HepG2 (cell line): Measurements from ENCODE around the gene SNAI1. TPM values are rescaled to one million over a fixed set of nuclear protein-coding genes. Genes with fewer than 3 reads are reported as not detected.

Experiments
- ARID3A ChIP-seq: IDR thresholded peaks from 2 replicates; pipeline ENCODE4 v1.6.1; 2012; ENCODE audit warnings: low read depth, low read length, improper control_type of control experiment
- E2F5 ChIP-seq: sonication (generic); formaldehyde crosslinking; conservative IDR thresholded peaks from 2 replicates; pipeline ENCODE4 v1.4.0; 2020; ENCODE audit warnings: missing genetic modification reagents
- EEA1 ChIP-seq: sonication (generic); formaldehyde crosslinking; IDR thresholded peaks from 2 replicates; pipeline ENCODE4 v1.5.1; 2020; ENCODE audit warnings: mild to moderate bottlenecking, missing genetic modification reagents, borderline replicate concordance
- EHMT2 ChIP-seq: fragments of 200-600 bp; sonication (generic); IDR thresholded peaks from 2 replicates; pipeline ENCODE4 v1.7.0; 2017; ENCODE audit warnings: antibody characterized with exemption, low read depth, low read length, borderline replicate concordance
- FOXP4 ChIP-seq: sonication (generic); formaldehyde crosslinking; IDR thresholded peaks from 2 replicates; pipeline ENCODE4 v1.4.0; 2020; ENCODE audit warnings: missing genetic modification reagents
- HOXA5 ChIP-seq: sonication (generic); formaldehyde crosslinking; IDR thresholded peaks from 2 replicates; pipeline ENCODE4 v1.4.0; 2020; ENCODE audit warnings: missing genetic modification reagents
- KLF13 ChIP-seq: sonication (generic); formaldehyde crosslinking; IDR thresholded peaks from 2 replicates; pipeline ENCODE4 v1.4.0; 2020; ENCODE audit warnings: mild to moderate bottlenecking, missing genetic modification reagents
- NR1H2 ChIP-seq: sonication (generic); formaldehyde crosslinking; IDR thresholded peaks from 2 replicates; pipeline ENCODE4 v1.8.1; 2022; ENCODE audit warnings: low read depth, missing genetic modification reagents, borderline replicate concordance
- NRL ChIP-seq: sonication (generic); formaldehyde crosslinking; IDR thresholded peaks from 2 replicates; pipeline ENCODE4 v1.5.0; 2020; ENCODE audit warnings: missing genetic modification reagents, mild to moderate bottlenecking, moderate library complexity, borderline replicate concordance
- SIN3A ChIP-seq: IDR thresholded peaks from 2 replicates; pipeline ENCODE4 v1.6.1; 2011; ENCODE audit warnings: low read depth, mild to moderate bottlenecking, control low read depth, low read length, borderline replicate concordance
- TAF15 ChIP-seq: fragments of 200-400 bp; formaldehyde crosslinking; IDR thresholded peaks from one replicate; pipeline ENCODE4 v1.6.1; 2018; ENCODE audit warnings: mild to moderate bottlenecking, low read depth, low read length; ENCODE audit not compliant: poor library complexity, severe bottlenecking
- TFE3 ChIP-seq: IDR thresholded peaks from 2 replicates; pipeline ENCODE4 v1.6.1; 2016
- ZBTB10 ChIP-seq: sonication (generic); formaldehyde crosslinking; IDR thresholded peaks from 2 replicates; pipeline ENCODE4 v1.4.0; 2020; ENCODE audit warnings: missing genetic modification reagents, borderline replicate concordance
- ZMAT5 ChIP-seq: sonication (generic); formaldehyde crosslinking; IDR thresholded peaks from 2 replicates; pipeline ENCODE4 v1.5.0; 2020; ENCODE audit warnings: mild to moderate bottlenecking, low read depth, missing genetic modification reagents, borderline replicate concordance
- ZNF260 ChIP-seq: sonication (generic); formaldehyde crosslinking; IDR thresholded peaks from 2 replicates; pipeline ENCODE4 v1.4.0; 2020; ENCODE audit warnings: missing genetic modification reagents, low read depth, mild to moderate bottlenecking, borderline replicate concordance
- ZNF558 ChIP-seq: sonication (generic); formaldehyde crosslinking; IDR thresholded peaks from 2 replicates; pipeline ENCODE4 v1.9.0; 2022; ENCODE audit warnings: mild to moderate bottlenecking, missing genetic modification reagents, borderline replicate concordance
- ZNF709 ChIP-seq: sonication (generic); formaldehyde crosslinking; IDR thresholded peaks from 2 replicates; pipeline ENCODE4 v1.5.0; 2020; ENCODE audit warnings: mild to moderate bottlenecking, missing genetic modification reagents
- ZNF737 ChIP-seq: sonication (generic); formaldehyde crosslinking; IDR thresholded peaks from 2 replicates; pipeline ENCODE4 v1.5.0; 2020; ENCODE audit warnings: missing genetic modification reagents, mild to moderate bottlenecking, borderline replicate concordance
- polyA plus RNA-seq, 8 experiments: library from polyadenylated mRNA; depleted of rRNA in 3 of 8; stranded (reverse) in 7 of 8; unstranded in 1 of 8; fragments of >200 nt; fragmentation: Illumina TruSeq in 4 of 8; extraction: Trizol in 4 of 8; gene quantifications; 2 replicates each; pipeline versions ENCODE4 v1.2.1 to v1.2.3, GENCODE V29; 2011 to 2016; ENCODE audit warnings: low read depth in 4 of 8, missing spikeins in 1 of 8, mixed read lengths in 1 of 8; ENCODE audit not compliant: insufficient read depth in 1 of 8
- total RNA-seq, 5 experiments: library from RNA; depleted of rRNA; stranded (reverse); fragments of >200 nt; fragmentation: Illumina TruSeq; extraction: Trizol; gene quantifications; 2 replicates each; pipeline ENCODE4 v1.2.3, GENCODE V29; 2016; ENCODE audit warnings: low read depth in 1 of 5

The SNAI1 gene
- total and polyA plus RNA-seq, 2 of the 13 experiments (the other 11 are each of a cell fraction or from before 2014, with no cell fraction given): 1.3 to 1.4 TPM

- TF ChIP-seq SIN3A: peak; percentile 47; the same call in 1 of the 2 replicates
- TF ChIP-seq ZNF558 (CRISPR knock-in tag): no peak; the same call in 1 of the 2 replicates
- peak; percentile 95 for TF ChIP-seq EEA1
- TF ChIP-seq ZNF709 (CRISPR knock-in tag): peak; percentile 98
- peak; percentile 85 for TF ChIP-seq ZBTB10 (CRISPR knock-in tag)
- TF ChIP-seq FOXP4 (CRISPR knock-in tag): peak; percentile 70
- no peak for TF ChIP-seq EHMT2
- peak; percentile 95 for TF ChIP-seq TFE3 (CRISPR knock-in tag)
- TF ChIP-seq E2F5: peak; percentile 40
- no peak for TF ChIP-seq ZMAT5 (CRISPR knock-in tag)
- TF ChIP-seq ZNF737 (CRISPR knock-in tag): 0 out of 2 replicates have a peak, but pooled peaks have one; percentile 50
- peak; percentile 93; the same call in 1 of the 2 replicates for TF ChIP-seq HOXA5 (CRISPR knock-in tag)
- TF ChIP-seq ARID3A: 0 out of 2 replicates have a peak, but pooled peaks have one; percentile 37
- no peak for TF ChIP-seq TAF15
- TF ChIP-seq NR1H2 (CRISPR knock-in tag): peak; percentile 88; the same call in 1 of the 2 replicates
- TF ChIP-seq ZNF260 (CRISPR knock-in tag): no peak
- peak; percentile 94; the same call in 1 of the 2 replicates for TF ChIP-seq KLF13 (CRISPR knock-in tag)
- TF ChIP-seq NRL (CRISPR knock-in tag): peak; percentile 95; the same call in 1 of the 2 replicates
These were observed at the start of gene SNAI1 (continued) for GRCh38 chr20:49982346-49983122.
